AG20443 (cell line): Measurements from ENCODE around the gene PMP22.
"Not testable (repeated sequence)": the region's sequence is repeated elsewhere in the genome, so short reads cannot be mapped to it uniquely, and the experiment has no call there.

Experiments
- DNase-seq: peaks from one replicate; pipeline ENCODE4 v3.0.0; 2012; ENCODE audit warnings: low spot score, mixed read lengths

PMP22 gene

DNA sequence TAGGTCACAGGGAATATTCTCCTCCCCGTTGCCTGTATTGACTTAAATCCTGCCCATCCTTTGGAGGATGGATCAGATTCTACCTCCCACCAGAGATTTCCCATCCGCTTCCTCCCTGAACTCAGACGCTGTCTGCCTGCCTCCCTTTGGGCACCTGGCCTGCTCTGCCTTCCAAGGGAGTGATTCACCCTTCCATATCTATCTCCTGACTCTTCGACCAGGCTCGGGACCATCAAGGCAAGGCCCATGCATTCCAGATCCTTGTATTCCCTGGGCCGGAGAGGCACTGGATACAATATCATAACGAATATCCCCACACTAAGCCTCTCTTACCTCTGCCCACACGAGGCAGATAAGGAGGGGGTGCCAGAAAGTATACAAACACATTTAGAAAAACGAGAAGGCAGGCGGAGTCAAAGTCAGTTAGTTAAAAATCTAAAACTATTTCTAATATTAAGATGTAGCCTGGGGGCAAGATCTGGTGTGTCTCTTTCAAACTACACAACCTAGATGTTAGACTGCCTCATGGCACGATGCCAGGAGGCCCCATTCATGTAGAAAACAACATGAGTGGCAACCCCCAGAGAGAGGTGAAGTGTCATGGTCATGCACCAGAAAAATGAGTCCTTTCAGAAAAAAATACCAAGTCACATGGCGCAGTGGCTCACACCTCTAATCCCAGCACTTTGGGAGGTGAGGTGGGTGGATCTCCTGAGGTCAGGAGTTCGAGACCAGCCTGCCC, 9.2 kb downstream of the PMP22 start:
- DNase-seq = peak; percentile 60

DNA sequence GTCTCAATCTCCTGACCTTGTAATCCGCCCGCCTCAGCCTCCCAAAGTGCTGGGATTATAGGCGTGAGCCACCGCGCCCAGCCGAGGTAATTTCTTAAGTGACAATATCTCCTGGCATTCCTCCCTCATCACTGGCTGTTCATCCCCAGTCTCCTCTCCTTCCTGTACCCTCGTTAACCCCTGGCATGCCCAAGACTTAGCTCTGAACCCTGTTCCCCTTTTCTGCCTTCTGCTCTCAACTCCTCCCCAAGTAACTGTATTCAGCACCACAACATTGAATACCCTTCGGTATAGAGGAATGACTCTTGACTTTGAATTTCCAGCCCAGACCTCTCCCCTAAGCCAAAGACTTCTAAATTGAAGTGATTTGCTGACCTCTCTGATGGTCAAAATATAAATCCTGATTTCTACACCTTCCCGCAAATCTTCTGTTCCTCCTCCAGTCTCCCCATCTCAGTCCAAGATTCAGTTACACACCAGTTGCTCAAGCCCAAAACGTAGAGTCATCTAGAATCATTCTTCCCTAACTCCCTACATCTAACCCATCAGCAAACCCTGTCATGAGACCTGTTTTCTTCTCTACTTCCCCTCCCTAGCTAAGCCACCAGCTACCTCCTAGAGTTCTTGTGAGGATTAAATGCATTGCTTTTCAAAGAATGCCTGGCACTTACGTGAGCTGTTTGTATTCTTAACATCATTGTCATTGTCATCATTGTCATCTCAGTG, 14.8 kb downstream of the PMP22 start:
- DNase-seq = no peak

DNA sequence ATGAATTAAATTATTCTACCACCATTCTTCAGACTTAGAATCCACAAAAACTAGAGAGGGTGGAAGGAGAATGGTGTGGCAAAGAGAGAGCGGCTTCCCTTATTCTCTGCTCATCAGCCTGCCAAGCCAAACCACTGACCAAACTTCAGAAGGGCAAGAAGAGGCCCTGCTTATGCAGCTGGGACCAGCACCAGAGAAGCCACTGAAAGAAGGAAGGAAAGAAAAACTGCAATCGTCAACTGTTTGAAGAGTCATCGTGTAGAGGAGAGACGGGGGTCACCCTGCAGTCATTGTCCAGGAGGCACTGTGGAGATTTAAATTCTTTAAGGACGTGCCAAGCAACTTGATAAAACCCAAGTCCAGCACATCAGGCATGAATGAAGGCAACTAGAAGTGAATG, 15.6 kb downstream of the PMP22 start:
- no peak for DNase-seq

DNA sequence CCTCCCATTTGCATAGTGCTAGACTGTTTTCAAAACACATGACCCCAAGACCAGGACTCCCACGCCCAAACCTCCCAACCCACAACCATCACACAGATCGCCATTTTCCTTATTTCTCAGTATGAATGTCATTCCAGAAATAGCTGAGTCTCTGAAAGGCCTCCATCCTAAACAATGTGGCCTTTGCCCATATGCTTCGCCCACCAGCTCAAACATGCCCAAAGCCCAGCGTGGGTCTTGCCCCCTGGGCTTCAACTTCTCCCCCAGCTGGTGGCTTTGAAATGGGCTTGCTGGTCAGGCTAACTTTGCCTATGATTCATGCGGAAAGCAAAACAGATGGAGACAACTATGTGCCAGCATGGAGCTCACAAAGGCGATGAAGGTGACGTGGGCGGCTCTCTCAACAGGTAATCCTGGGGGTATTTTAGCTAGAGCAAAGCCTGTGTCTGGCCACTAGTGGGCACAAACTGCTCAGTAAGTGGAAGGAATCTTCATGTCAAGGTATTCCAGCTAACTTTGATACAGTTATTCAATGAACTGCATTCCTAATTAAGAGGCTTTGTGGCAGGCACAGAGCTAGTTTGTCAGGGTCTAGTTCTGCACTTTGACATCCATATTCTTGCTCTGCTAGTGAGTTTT, 17.1 kb downstream of the PMP22 start:
- DNase-seq = no peak

DNA sequence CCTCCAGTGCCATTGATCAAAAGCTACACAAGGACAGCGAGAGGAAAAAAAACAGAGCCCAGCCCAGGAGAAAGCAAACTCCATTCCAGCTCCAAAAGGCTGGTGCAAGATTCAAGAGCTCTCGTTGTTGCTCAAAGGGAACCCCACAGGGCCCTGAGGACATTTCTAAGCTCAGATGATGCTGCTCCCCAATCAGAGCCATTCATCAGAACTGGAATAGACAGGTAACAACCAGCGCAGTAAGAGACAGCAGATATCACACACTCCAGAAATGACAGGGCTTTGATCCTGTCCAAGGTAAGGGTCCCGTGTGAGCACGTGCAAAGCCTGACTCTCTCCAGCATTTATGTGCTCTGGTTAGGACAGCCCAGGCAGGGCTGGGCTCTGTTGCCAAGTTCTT, 20.1 kb downstream of the PMP22 start:
- DNase-seq = no peak

DNA sequence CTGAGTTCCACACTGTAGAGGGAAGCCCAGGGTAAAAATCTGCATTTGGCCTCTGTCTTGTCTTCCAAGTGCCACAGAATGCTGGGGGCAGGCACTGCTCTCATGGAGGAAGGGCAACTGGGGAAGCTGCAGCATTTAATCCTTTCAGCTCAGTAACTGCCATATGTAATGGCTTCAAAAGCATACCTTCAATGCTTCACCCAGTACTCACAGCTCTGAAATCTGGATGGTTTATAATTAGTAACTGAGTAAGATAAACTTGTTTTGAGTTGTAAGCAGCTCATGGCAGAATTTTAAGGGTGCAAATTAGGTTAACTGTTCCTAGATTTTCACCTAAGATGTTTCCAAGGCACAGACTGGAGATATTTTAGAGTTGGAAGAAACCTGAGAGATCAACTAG, 24.5 kb downstream of the PMP22 start:
- no peak for DNase-seq

DNA sequence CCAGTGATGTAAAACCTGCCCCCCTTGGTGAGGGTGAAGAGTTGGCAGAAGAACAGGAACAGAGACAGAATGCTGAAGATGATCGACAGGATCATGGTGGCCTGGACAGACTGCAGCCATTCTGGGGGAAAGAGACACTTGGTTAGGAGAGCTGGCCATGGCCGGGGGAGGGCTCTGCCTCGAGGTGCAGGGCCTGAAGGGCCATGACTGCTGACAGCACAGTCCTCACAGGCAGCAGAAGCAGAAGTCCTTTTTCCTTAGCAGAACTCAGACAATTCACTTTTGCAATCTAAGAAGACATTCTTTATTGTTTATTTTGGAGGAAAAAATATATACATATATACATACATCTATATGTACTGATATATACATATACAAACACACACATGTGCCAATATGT, 25.6 kb downstream of the PMP22 start:
- DNase-seq = no peak

DNA sequence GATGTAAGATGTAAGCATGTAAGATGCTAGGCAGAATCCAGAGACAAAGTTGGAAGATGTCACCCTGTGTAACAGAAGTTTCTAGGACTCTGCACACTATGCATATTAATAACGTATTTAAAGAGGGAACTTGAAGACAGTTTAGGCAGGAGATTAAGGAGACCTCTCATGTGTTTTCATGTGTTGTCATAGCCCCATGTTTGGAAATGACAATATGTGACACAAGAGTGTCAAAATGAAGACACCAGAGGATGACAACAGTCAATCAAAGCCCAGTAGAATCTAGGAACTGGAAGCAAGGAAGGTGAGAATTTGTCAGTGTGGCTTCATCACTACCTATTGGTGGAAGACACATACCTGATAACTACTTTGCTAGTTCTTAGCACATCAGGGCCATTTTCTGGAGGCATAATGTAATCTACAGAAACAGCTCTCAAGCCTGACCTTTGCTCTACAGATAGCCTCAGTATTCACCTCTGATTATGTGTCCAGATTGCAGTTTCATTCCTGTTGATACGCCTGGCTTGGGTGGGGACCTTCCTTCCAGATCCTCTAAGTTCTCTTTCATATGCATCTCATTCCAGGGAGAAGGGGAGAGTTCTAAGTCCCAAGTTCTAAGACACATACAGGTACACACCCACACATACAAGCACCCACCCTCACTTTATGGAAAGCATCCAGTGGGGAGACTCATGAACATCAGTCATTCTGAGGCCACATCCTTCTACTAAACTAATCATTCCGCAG, 26.3 kb downstream of the PMP22 start:
- no peak for DNase-seq

DNA sequence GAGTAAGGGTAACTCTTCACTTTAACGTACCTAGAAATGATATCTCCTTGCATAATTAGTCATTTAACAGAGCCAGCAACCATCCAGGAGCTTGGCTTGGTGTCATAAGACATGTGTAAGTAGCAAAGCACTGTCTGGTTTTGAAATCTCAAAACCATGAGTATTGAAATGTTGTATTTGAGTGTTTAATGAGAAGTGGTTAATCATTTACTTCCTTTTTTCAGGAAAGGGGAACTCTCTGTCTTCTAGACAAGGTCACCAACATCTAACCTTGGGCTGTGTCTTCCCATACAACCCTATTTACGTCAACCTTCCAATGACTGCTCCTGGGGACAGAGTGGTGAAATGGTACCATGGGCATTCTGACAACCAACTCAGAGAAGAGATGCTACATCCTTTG, 27.1 kb downstream of the PMP22 start:
- no peak for DNase-seq

DNA sequence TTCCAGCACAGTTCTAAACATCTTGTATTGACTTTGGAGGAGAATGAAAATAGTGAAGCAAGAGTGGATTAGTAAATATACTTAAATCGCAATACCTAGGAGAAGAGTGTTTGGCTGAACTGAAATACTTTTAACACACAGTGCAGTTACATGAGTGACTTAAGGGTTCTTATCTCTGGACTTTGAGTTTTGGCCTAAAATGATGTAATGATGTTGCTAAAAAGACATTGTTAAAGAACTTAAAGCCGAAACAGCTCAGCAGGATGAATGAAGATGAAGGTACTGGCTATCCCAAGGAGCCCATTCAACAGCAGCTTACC, 28.1 kb downstream of the PMP22 start:
- DNase-seq = no peak

DNA sequence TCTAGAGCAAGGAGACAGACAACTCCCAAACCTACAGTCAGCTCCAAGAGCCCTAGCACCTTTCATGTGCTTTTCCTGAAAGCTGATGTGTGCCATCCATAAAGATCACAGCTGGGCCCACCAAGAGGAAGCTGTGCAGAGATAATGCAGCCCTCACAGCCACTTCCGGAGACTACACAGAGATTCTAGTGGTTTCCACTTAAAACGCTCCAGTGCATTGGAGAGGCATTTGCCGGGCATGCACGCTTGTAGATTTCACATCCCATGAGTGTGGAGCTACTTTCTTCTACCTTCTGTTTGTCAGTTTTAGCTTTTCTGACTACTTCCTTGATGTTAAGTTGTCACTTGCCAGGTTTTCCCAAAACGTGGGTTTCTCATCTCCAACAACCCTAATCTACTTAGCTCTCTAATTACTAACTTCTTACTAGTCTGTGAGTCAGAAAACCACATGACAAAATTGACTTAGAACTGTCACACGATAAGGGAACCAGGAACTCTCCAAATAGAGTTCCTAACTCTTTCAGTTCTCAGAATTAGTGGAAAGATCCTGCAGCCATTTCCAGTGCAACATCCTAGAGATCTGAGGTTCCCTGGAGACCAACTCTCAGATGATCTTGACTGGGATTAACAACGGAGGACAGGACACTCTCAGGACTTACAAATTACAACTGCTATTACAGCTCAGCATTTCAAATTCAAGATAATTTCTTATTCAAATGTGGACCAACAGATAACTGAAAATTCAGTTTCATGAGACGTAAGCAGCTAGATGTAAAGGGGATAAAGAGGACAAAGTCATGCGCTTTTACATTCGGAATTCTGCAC, 28.6 kb downstream of the PMP22 start:
- DNase-seq = no peak

DNA sequence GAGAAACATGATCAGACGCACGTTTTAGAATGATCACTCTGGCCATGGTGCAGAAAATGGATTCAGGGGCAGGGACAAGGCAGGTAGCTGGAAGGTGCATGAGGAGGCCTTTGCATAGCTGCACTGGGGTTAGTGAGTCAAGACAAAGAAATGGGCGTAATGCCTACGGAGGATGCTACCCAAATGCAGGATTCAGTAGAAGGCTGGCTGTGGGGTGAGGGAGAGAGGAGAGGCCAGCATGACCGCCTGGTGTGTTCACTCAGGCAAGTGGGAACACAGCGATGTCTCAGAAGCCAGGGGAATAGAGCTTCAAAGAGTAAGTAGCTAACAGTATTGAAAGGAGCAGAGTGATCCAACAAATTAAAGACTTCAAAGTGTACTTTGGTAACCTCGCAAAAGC, 31.2 kb downstream of the PMP22 start:
- no peak for DNase-seq

DNA sequence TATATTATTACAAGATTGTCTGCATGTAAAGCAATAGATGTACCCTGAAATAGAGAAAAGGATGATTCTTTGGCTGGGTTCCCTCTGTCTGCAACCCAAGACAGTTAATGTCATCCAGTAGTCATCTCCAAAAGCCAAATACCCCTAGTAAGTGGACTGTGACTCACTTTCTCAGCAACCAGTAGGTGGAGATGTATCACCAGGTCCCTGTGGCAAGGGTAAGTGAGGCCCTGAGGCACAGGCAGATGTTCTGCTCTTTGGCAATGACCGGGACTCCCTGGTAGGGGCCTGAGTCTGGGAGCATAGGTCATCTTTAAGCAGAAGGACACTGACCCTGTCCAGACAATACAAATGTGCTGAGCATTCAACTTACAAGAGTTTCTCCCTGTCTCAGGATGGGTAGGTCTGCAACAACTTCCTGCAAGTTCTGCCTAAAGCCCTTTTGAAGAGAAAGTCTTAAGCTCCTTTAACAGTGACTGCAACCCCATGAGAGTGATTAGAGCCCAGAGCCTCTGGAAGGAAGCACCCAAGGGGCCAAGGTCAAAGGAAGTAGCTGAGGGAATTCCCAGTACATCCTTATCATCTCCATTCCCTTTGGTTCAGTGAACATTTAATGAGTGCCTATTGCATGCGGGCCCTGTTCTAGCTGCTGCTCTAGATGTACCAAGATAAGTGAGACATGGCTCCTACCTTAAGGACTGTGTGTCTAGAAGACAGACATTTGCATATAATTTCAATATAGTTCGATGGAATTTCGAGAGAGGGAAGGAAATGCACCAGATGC, 31.9 kb downstream of the PMP22 start:
- peak; percentile 86 for DNase-seq

DNA sequence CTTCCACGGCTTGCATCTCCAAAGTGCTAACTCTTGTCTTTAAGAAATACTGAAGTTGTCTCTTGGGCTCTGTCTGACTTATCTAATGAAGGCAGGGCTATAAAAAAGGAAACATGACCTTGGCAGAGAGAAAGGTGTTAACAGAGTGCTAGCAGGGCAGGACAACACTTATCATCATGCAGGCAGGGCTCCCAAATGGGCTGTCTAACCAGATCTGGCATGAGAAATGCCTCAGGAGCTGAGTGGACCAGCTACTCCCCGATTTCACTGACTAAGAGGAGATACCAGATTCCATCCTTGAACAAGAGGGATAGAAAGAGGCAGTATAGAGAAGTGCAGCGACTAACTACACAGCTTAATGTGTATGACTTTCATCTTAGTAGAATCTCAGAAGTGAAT, 32.6 kb downstream of the PMP22 start:
- no peak for DNase-seq

DNA sequence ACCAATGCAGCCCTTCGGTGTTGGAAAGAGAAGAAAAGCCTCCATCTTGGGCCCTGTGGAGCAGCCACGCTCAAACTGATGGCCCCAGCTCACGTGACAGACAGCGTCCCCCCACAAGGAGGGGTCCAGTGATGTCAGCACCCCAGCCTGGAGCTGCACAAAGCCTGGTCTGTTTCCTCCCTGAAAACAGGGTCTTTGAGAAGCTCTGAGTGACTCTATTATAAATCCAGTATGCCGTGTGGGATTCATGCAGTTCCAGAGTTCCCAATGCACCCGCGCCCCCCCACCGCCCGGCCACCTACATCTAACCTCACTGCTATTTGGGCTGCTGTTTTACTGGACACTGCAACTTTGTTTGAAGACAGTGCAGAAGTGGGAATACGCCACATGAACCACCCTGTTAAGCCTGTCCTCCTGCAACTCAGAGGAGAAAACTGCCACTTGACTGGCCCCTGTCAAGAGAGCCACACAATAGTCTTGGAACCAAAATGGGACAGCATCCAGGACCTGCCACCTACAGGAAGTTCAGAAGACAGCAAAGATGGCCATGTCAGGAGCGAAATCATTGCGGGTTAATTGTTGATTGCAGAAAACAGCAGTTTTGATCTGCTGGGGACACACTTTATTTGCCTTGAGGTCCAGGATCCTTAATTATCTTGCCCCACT, 33.1 kb downstream of the PMP22 start:
- no peak for DNase-seq

DNA sequence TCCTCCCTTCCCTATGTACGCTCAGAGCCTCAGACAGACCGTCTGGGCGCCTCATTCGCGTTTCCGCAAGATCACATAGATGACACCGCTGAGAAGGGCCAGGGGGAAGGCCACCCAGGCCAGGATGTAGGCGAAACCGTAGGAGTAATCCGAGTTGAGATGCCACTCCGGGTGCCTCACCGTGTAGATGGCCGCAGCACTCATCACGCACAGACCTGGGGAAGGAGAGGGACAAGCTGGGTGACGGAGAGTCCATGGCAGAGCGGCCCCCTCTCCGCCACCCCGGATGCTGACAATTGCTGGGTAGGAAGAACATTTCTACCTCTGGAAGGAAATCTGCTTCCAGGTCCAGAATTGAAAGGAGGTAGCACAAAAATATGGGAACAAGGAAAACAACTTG, 34.3 kb downstream of the PMP22 start:
- no peak for DNase-seq

DNA sequence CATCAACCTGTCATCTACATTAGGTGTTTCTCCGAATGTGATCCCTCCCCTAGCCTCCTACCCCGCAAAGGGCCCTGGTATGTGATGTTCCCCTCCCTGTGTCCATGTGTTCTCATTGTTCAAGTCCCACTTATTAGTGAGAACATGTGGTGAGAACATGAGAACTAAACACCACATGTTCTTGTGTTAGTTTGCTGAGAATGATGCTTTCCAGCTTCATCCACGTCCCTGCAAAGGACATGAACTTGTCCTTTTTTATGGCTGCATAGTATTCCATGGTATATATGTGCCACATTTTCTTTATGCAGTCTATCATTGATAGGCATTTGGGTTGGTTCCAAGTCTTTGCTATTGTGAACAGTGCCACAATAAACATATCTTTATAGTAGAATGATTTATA, 43.3 kb downstream of the PMP22 start:
- DNase-seq = not testable (repeated sequence)

DNA sequence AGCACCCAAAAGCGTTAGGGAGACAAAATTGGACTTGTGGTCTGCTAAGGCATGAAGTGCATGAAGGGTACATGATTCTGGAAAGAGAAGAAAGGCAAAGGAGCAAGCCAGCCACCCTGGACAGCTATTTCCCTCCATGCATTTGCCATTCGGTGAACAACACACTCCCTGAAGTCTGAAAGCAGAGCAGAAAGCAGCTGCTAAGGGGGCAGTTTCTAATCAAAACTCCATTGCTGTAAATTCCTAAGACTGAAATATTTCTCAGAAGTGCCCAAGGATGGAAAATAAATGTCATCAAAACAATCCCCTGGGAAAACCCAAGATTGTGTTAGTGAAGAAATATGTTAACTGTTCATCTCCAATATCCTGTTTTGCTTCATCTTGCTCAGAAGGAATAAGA, 44.3 kb downstream of the PMP22 start:
- DNase-seq = peak; percentile 48

DNA sequence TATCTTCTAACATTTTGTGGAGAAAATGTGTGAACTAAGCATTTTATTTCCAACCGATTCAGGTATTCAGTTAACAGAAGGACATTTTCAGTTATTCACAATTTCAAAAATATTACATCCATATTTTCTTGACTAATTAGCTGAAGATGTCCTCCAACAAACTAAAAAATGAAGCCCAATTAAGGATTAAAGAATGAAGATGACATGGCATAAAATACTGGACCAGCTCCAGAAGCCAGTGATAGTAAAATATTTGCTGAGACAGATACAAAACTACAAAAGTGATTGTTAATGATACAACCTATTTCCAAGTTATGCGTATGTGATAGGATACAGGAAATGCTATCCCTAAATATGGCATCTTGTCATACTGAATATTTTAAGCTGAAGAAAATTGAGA, 48.6 kb downstream of the PMP22 start:
- DNase-seq = no peak

DNA sequence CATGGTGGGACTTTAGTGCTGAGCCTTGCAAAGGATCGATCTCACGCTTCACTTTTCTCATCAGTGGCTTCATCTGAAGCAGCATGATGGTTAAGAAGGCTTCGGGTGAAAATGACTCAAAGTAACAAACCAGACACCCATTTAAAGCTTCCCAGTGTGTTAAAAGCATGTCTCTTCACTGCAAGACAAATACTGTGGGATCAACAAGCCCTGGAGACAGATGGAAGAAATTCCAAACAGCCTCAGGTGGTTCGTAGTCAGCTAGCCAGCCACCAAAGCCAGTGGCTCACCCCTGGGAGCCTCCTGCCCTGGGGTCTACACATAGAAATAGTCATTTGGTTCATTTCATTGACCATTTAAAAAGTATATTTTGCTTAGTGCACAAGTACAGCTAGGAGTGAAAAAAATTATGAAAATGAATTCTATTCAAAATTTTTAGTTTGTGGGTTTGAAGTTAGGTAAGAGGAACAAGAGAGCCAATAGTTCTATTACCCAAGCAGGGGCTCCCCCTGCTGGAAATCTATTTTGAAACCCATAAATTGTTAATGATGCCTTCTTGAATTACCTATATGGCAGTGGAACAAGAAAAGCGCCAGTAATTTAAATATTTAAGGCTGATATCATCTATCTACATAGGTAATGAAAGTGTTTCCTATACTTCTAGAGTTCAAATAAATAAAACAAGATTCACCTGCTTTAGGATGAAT, 51.6 kb downstream of the PMP22 start:
- DNase-seq = peak; percentile 46
